ENCODE results near the gene CPNE6. TPM values are rescaled to one million over a fixed set of nuclear protein-coding genes. Genes with fewer than 3 reads are reported as not detected.

CPNE6 gene
- total and polyA plus RNA-seq, 2 of the 13 experiments (the other 11 are each of a cell fraction or from before 2014, with no cell fraction given) = not detected

DNA sequence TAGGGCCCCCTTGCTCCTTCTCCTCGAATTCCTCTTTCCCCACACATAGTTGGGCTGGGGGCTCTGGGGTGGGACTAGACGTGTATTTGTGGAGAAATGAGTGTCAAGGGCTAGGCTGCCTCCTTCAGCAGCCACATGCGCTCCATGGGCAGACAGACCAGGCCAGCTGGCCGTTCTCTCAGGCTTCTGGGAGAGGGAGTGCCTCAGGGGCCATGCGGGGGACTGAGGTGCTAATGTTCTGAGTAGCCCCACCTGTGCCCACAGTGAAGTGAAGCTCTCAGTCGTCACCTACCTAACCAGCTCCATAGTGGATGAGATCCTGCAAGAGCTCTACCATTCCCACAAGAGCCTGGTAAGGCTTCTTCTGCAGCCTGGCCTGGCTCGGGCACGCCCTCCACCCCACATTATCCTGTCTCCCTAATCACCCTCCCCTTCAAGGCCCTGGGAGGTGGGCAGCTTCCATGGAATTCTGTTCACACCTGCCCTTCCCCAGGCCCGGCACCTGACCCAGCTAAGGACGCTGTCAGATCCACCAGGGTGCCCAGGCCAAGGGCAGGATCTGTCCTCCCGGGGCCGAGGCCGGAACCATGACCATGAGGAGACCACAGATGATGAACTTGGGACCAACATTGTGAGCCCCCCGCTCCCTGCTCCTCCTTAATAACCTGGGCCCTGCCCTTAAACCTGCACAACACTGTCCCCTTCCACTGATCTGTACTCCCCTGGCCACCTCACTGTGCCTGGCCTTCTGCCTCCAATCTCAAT is 9.0 kb upstream of the CPNE6 start:
- H2AFZ ChIP-seq (ENCODE audit: low read length) = no peak overlapping the region
- DNase-seq (ENCODE audit: low spot score) (no peak), ATAC-seq (no peak), FAIRE-seq (no peak)
- BruUV-seq (replicated peaks) = no TSS peak
- ChIA-PET POLR2A (interaction anchor here (0.6 to 9.6 kb wide), 10 partner anchors 9 to 126 kb away, joined by 3 to 226 read pairs (median 6); partner anchors contain the start of genes DCAF11, IPO4, NRL and PCK2), CTCF (ENCODE audit: low intra/inter-chr PET ratio, low total read pairs) (interaction anchor here (1.2 kb wide), 1 partner anchor 28 kb away, joined by 4 read pairs; no protein-coding TSS in a partner anchor)
- H3K9ac ChIP-seq (ENCODE audit: insufficient read depth, low read depth, low read length) = no peak overlapping the region
- intact Hi-C loops (cut with micrococcal nuclease; ENCODE audit: unreplicated experiment) (no loop called here), in situ Hi-C loops (cut with HindIII; ENCODE audit: extremely low pct_ligation_motif_present, low pct_unique_long_range_greater_than_20kb) (no loop called here)
- no peak overlapping the region for H3K4me3 ChIP-seq (replicated peaks in 1 of 3; ENCODE audit: insufficient read depth in 1 of 3, low read depth in 2 of 3, low read length in 3 of 3)
- no peaks in the 10 kb centered on the region for H3K79me2 ChIP-seq (ENCODE audit: insufficient read depth, low read length)
- H3K36me3 ChIP-seq (replicated peaks in 1 of 2; ENCODE audit: control insufficient read depth in 1 of 2, insufficient read depth in 2 of 2, low read length in 2 of 2) = no peaks in the 10 kb centered on the region
- no peak overlapping the region for H3K27ac ChIP-seq (ENCODE audit: extremely low read length, insufficient read depth, low read length)
- no peak overlapping the region for H3K4me2 ChIP-seq (ENCODE audit: low read depth, low read length)
- H3K4me1 ChIP-seq (ENCODE audit: insufficient read depth, low read length) = peaks cover 50% of the 10 kb centered on the region
- peaks cover 5 to 20% of the 10 kb centered on the region in 2 experiments; a peak in 4 of 5 replicates for H3K27me3 ChIP-seq (ENCODE audit: control insufficient read depth in 1 of 2, insufficient read depth in 2 of 2, low read length in 2 of 2)
- 55% methylated on average over 14 of the region's 14 CpGs for WGBS (ENCODE audit: low lambda C conversion rate)
- no peaks in the 10 kb centered on the region for H3K9me3 ChIP-seq (ENCODE audit: low read length)
- no peaks in the 10 kb centered on the region for H4K20me1 ChIP-seq (ENCODE audit: insufficient read depth, low read length)
- TF ChIP-seq KLF13 (CRISPR knock-in tag; IDR thresholded peaks at IDR 0.05) (no peak), ZNF451 (CRISPR knock-in tag; IDR thresholded peaks at IDR 0.05) (no peak), ZNF430 (CRISPR knock-in tag; IDR thresholded peaks at IDR 0.05) (no peak), SNAI1 (CRISPR knock-in tag; IDR thresholded peaks at IDR 0.05; ENCODE audit: borderline replicate concordance) (0 out of 2 replicates have a peak, but pooled peaks have one; percentile 20), ZNF383 (CRISPR knock-in tag; IDR thresholded peaks at IDR 0.05; ENCODE audit: borderline replicate concordance) (no peak), ZNF510 (CRISPR knock-in tag; IDR thresholded peaks at IDR 0.05; ENCODE audit: low read depth) (no peak), ZNF563 (CRISPR knock-in tag; IDR thresholded peaks at IDR 0.05) (0 out of 2 replicates have a peak, but pooled peaks have one; percentile 9), ZNF850 (CRISPR knock-in tag; conservative IDR thresholded peaks at IDR 0.05) (no peak), HOXA9 (CRISPR knock-in tag; IDR thresholded peaks at IDR 0.05; ENCODE audit: borderline replicate concordance) (no peak), JUNB (CRISPR knock-in tag; IDR thresholded peaks at IDR 0.05; ENCODE audit: borderline replicate concordance) (no peak)
- TF ChIP-seq, protein P1, sequence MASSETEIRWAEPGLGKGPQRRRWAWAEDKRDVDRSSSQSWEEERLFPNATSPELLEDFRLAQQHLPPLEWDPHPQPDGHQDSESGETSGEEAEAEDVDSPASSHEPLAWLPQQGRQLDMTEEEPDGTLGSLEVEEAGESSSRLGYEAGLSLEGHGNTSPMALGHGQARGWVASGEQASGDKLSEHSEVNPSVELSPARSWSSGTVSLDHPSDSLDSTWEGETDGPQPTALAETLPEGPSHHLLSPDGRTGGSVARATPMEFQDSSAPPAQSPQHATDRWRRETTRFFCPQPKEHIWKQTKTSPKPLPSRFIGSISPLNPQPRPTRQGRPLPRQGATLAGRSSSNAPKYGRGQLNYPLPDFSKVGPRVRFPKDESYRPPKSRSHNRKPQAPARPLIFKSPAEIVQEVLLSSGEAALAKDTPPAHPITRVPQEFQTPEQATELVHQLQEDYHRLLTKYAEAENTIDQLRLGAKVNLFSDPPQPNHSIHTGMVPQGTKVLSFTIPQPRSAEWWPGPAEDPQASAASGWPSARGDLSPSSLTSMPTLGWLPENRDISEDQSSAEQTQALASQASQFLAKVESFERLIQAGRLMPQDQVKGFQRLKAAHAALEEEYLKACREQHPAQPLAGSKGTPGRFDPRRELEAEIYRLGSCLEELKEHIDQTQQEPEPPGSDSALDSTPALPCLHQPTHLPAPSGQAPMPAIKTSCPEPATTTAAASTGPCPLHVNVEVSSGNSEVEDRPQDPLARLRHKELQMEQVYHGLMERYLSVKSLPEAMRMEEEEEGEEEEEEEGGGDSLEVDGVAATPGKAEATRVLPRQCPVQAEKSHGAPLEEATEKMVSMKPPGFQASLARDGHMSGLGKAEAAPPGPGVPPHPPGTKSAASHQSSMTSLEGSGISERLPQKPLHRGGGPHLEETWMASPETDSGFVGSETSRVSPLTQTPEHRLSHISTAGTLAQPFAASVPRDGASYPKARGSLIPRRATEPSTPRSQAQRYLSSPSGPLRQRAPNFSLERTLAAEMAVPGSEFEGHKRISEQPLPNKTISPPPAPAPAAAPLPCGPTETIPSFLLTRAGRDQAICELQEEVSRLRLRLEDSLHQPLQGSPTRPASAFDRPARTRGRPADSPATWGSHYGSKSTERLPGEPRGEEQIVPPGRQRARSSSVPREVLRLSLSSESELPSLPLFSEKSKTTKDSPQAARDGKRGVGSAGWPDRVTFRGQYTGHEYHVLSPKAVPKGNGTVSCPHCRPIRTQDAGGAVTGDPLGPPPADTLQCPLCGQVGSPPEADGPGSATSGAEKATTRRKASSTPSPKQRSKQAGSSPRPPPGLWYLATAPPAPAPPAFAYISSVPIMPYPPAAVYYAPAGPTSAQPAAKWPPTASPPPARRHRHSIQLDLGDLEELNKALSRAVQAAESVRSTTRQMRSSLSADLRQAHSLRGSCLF (CRISPR knock-in tag; IDR thresholded peaks at IDR 0.05; ENCODE audit: borderline replicate concordance) = no peak
- TF ChIP-seq, protein P2, sequence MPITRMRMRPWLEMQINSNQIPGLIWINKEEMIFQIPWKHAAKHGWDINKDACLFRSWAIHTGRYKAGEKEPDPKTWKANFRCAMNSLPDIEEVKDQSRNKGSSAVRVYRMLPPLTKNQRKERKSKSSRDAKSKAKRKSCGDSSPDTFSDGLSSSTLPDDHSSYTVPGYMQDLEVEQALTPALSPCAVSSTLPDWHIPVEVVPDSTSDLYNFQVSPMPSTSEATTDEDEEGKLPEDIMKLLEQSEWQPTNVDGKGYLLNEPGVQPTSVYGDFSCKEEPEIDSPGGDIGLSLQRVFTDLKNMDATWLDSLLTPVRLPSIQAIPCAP (CRISPR knock-in tag; IDR thresholded peaks at IDR 0.05; ENCODE audit: low read depth) = no peak
- TF ChIP-seq, protein P3, sequence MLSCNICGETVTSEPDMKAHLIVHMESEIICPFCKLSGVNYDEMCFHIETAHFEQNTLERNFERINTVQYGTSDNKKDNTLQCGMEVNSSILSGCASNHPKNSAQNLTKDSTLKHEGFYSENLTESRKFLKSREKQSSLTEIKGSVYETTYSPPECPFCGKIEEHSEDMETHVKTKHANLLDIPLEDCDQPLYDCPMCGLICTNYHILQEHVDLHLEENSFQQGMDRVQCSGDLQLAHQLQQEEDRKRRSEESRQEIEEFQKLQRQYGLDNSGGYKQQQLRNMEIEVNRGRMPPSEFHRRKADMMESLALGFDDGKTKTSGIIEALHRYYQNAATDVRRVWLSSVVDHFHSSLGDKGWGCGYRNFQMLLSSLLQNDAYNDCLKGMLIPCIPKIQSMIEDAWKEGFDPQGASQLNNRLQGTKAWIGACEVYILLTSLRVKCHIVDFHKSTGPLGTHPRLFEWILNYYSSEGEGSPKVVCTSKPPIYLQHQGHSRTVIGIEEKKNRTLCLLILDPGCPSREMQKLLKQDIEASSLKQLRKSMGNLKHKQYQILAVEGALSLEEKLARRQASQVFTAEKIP (CRISPR knock-in tag; IDR thresholded peaks at IDR 0.05; ENCODE audit: borderline replicate concordance) = no peak
- TF ChIP-seq, protein P4, sequence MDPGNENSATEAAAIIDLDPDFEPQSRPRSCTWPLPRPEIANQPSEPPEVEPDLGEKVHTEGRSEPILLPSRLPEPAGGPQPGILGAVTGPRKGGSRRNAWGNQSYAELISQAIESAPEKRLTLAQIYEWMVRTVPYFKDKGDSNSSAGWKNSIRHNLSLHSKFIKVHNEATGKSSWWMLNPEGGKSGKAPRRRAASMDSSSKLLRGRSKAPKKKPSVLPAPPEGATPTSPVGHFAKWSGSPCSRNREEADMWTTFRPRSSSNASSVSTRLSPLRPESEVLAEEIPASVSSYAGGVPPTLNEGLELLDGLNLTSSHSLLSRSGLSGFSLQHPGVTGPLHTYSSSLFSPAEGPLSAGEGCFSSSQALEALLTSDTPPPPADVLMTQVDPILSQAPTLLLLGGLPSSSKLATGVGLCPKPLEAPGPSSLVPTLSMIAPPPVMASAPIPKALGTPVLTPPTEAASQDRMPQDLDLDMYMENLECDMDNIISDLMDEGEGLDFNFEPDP (CRISPR knock-in tag; conservative IDR thresholded peaks at IDR 0.05) = no peak

All from HepG2 (cell line).